GM21619 (cell line): Measurements from ENCODE around the gene ADAMTS2.
"Not testable (repeated sequence)": the region's sequence is repeated elsewhere in the genome, so short reads cannot be mapped to it uniquely, and the experiment has no call there.

Experiments
- ATAC-seq: cut with Tn5 transposase; IDR thresholded peaks from one replicate; pipeline ENCODE4 v1.9.1; 2021; ENCODE audit not compliant: unreplicated experiment

Gene ADAMTS2

DNA sequence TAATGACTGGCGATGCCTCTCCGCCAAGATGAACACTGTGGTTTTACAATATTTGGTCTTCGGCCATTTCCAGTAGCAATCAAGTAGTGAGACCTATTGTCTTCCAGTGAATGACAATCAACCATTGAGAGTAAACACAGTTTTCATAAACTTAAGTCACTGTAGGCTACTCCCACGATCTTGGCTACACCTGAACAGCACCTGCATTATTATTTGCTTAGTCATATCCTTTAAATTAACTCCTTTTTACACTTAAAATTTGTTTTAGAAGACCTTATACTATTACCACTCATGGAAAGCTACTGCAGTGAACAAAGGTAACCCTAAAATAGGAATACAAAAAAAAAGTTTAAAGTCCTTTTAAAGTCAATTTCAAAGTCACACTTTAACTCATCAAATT is 226.9 kb downstream of the ADAMTS2 start:
- no peak for ATAC-seq

GRCh38 chr5:179115845-179116524 is 229.3 kb downstream of the ADAMTS2 start:
- no peak for ATAC-seq

DNA sequence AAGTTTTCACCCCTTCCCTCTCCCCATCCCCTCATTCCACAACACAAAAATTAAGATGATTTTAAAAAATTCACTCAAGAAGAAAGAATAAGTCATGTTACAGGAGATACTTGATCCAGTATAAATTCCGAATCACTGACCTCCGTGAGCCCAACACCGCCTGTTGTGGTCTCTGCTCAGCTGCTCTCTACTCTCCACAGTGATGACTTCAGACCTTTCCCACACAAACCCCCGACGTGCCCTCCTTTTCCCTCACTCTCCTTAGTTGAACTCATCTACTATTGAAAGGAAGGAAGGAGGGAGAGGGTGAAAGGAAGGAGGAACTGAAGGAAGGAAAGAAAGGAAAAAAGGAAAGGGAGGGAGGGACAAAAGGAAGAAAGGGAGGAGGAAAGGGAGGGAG is 230.0 kb downstream of the ADAMTS2 start:
- ATAC-seq = no peak

DNA sequence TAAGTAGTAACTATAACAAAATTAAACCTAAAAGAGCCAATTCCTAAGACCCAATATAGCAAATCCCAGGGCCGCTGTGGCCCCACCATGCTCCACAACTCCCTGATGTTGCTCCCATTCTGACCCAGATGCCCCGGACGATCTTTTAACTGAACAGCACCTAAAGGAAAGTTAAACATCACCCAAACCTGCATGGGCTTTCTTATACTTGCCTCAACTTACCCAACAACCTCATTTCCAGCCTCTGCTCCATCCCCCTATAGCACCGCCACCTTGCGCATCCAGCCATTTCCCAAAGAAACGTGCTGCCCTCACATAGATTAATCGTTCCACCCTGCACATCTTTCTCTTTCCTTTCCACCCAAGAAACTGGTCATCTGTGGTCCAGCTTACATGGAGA is 230.5 kb downstream of the ADAMTS2 start:
- ATAC-seq = no peak

GRCh38 chr5:179113945-179114641 is 231.2 kb downstream of the ADAMTS2 start:
- no peak for ATAC-seq

DNA sequence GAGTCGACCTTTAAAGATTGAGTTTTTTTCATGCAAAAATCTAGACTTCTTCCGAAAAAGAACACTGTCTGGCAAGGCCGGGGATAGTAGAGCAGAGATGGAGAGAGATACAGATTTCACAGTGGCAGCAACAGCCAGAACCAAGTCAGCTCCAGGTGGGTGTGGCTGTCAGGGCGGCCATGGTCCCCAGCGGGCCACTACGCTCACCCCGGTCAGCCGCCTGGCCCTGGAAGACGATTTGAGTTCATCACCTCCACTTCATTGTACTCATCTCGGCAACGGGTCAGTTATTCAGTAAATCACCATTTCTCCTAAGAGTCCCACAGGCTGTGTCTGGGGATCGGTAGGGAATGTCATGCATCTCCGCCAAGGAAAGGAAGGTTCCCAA is 232.1 kb downstream of the ADAMTS2 start:
- ATAC-seq = no peak

DNA sequence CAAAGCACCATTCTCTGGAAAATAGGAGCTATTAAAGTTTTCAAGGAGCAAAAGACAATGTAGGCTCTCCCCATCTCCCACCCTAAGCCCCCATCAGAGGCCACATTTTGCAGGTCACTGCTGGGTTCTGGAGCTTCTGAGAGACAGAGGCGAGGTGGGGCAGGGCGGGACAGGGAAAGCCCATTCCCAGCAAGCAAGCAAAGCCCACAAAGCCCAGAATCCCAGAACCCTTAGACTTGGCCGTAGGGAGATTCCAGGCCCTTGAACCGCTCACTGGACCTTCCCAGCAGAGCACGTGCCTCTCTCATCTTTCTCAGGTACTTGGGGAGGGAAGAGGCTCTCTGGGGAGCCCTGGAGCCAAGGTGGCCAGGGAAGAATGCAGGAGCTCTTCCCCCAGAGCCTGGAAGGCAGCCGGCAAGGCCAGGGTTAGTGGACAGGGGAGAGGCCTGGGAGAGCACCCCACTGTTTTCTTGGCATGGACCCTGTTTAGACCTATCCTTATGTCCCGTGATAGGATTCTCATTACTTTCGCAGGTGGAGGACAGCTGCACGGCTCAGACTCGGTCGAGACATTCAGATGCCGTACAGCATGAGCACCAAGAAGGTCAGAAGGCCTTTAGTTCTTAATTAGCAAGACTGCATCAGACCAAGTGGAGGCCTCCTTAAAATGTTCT is 232.7 kb downstream of the ADAMTS2 start:
- no peak for ATAC-seq

DNA sequence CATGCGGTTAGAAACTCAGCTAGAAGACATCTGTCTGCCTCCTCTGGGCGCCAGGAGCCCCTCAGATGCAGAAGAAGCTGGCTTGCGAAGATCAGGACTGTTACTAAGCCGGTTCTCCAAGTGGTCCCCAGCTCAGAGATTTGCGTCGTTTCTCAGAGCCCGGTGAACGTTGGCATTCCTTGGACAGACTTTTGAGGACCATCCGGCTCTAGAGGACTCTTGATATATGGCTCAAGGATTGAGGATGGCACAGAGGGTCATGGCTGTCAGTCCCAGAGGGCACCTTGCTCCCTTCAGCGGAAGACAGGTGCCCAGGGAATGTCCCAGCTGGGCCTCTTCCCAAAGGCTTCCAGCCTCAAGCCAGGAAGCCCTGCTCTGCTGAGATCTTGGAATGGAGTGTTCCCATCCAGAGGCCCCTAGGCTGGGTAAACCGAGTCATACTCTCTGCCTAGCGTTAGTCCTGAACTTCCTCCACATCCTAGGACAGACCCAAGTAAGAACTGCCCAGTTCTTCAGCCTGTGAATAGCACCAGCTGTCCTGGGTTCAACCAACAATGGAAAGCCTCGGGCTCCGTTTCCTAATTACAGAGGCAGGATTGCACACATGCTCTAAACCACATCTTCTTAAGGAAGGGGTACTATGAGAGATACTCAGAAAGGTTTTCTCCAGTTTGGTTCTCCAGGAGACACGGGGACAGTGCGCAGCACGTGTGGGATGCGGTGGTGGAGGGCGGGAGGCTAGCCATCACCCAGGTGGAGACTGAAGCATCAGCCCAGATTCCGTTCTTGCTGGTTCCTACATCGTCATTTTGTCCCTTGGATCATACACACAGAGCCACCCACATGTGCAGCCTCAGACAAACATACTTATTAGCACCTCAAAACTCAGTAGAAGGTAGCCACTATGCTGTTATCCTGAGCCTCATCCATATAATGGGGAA is 233.7 kb downstream of the ADAMTS2 start:
- ATAC-seq = no peak

- no peak for ATAC-seq
Measured at GRCh38 chr5:179110528-179110927, 234.7 kb downstream of the ADAMTS2 start.

- not testable (repeated sequence) for ATAC-seq
Measured at GRCh38 chr5:179101282-179101681, 244.0 kb downstream of the ADAMTS2 start.

DNA sequence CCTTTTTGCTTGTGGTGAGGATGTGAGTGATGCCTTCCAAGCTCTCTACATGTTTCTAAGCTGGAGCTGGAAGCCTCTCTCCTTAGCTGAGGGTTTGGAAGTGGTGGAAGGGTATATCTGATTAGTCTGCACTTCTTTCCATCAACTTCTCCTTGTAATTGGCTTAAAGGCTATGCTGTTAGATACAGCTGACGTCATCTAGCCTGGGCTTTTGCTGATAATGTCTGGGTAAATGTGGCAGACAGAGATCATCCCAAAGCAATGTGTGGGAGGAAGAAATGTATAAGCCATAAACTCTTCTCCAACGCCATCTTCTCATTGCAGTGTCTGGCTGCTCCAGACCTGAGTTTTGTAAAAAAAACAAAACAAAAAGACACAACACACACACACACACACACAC is 255.8 kb downstream of the ADAMTS2 start:
- no peak for ATAC-seq

DNA sequence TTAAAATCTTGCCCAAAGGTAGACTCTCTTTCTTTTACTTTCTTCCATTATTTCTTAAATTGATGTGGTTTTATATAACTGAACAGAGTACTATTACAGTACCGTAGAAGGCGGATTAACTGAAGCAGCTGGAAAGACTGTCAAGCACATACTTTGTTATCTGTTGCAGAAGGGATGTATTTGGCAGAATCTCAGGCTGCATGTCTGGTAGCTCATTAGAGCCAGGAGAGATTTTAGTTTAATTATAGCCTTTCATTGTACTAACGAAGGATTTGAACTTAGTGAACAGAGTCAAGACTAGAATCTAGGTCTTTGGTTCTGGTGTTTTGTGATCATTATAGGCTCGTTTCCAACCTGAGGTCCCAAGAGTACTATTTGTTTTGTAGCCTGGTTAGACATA is 264.5 kb downstream of the ADAMTS2 start:
- no peak for ATAC-seq

- no peak for ATAC-seq
Measured at GRCh38 chr5:179079165-179079987, 265.9 kb downstream of the ADAMTS2 start.

DNA sequence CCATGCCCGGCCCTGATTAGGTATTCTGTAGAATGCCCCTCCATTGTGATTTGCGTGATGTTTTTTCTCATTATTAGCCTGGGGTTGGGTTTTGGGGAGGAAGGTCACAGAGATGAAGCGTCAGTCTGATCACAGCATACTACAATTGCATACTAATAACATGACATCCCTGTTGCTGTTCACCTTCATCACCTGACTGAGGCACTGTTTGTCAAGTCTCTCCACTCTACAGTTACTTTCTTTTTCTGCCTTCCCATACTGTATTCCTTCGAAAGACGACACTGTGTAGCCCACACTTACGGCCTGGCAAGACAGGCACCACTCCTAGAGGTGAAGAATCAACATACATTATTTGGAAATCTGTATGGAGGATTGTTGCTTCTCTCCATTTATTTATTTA is 279.6 kb downstream of the ADAMTS2 start:
- ATAC-seq = no peak

- no peak for ATAC-seq
Measured at GRCh38 chr5:179061025-179061424, 284.2 kb downstream of the ADAMTS2 start.
